HG03060 (cell line): ENCODE data around the gene IMMP2L.

Source experiments
- ATAC-seq: cut with Tn5 transposase; IDR thresholded peaks from one replicate; pipeline ENCODE4 v1.9.1; 2021; ENCODE audit warnings: low read depth, moderate number of reproducible peaks; ENCODE audit not compliant: unreplicated experiment

Gene IMMP2L

DNA sequence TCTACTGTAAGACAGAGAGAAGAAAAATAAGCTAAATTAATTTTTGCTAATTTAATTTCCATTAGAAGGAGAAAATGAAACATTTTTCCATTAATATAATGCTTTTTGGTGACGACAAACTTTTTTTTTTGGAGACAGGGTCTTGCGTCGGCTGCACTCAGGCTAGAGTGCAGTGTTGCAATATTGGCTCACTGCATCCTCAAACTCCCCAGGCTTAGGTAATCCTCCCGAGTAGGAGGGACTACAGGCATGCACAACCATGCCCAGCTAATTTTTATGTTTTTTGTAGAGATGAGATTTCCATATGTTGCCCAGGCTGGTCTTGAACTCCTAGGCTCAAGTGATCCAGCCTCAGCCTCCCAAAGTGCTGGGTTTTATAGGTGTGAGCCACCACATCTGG lies 701.1 kb downstream of the IMMP2L start:
- ATAC-seq, result no peak

DNA sequence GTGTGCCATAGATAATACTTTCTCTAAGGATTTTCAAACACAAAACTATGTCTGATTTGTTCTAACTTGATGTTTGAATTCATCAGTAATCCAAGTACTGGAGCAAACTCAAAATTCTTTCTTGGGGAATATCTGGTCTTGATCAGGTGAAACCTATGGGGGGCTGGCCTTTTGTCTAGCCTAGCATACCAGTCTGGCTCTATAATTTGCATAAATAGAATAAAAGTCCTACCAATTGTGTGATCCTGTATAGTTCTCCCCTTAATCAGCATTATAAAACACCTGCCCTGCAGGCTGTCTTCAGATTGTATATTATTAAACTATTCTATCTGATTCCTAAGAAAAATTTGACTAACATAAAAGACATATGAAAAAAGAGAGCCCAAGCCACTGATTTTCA lies 705.2 kb downstream of the IMMP2L start:
- no peak for ATAC-seq

DNA sequence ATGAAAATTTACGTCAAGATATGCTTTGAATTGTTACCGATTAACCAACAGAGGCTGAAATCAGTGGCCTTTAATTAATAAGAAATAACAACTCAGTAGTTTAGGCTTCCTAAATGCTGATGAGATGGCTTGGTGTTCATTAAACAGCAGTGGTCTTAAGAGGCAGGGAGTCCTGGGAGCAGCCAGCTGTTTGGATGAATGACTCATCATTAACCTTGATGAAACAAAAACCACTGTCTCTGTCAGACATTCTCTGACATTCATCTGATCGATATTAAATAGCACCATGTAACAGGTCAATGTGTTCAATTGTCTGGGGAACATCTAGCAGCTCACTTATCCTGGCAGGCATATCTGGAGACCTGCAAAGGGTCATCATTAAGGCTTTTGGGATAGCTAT lies 705.6 kb downstream of the IMMP2L start:
- ATAC-seq, result no peak

DNA sequence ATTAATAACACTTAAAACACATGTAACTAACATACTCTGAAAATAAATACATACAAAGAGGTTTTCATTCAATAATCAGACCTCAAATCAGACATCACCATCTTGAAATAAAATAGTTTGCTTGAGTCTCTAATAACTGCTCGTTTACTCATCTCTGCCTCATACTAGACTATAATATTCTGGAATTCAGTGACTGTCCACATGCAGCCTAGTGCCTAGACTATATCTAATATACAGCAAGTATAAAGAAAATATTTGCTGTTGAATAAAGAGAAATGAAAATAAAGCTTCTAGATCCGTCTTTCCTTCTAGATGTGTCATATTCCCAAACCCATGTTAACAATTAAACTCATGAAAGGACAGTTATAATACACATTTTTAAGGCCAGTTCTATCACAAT lies 707.6 kb downstream of the IMMP2L start:
- ATAC-seq, result no peak

DNA sequence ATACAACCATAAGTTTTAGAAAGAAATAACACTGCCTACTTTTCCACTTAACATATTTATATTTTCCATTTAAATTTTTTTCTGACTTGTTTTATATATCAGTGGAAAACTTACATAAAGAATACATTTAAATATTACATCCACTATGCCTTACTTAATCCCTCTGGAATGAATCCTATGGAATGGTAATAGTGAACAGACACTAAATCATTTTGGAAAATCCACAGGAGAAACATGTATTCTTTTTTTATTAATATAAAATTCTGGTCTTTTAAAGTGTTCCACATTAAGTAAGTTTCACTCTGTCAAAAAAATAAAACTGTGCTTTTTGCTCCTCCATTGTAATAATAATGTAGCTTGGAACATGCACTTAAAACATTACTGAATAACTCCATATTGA lies 708.1 kb downstream of the IMMP2L start:
- no peak for ATAC-seq

DNA sequence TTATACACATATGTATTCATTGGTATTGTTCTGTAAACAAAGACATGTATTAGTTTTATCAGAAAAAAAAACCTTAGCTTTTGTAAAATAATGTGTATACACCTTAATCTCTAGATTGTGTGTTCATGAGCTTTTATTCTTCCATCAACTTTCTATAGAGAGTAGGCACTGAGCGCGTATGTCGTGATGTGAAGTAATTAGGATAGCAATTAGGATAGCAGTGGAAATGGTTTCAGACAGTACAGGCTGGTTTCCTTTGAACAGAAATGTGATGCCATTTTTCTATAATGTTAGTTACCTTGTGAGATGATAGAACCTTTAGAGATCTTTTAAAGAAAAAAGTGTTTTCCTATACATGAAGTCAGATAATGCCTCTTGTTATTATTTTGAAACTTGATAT lies 709.0 kb downstream of the IMMP2L start:
- no peak for ATAC-seq

DNA sequence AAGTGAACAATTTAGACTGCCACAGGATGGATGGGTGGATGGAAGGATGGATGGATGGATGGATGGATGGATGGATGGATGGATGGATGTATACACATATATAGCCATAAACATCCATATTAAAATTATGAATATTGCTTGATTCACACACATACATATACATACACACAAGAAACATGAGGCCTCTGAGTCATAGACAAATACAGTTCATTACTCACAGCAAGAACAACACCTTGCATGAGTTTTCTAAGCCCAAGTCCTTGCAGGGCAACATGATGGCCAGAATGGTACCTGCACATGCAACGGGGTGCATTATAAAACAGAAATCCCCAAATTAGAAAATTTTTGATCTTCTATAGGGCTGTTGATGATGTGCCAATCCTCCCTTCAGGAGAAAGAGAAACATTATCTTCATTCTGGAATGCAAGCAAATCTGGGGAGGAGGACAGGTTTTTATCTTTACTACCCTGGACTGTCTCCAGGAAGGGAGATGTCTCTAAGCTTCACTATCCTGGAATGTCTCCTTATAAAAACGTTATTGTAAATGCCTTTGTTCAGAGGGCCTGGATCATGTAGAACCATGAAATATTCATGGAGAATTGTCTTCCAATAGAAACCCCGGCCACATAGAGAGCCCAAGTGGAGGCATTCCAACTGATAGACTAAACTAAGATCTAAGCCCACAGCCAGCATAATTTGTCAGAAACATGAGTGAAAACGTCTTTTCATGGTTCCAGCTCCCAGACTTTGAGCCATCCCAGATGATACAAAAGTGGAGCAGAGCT lies 709.9 kb downstream of the IMMP2L start:
- no peak for ATAC-seq

DNA sequence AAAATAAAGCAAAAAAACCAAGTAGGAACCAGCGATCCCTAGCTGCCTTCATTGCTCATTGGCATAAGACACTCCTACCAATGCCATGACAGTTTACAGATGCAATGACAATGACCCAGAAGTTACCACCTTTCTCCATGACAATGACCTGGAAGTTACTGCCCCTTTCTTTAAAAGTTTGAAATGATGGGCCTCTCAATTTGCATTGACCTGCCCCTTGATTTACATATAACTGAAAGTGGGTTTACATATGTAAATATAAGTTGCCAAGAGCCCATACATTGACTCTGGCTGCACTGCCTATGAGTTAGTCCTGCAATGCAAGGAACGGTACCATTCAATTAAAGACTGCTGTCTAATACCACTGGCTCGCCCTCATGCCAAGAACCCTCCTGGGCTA lies 712.1 kb downstream of the IMMP2L start:
- no peak for ATAC-seq

DNA sequence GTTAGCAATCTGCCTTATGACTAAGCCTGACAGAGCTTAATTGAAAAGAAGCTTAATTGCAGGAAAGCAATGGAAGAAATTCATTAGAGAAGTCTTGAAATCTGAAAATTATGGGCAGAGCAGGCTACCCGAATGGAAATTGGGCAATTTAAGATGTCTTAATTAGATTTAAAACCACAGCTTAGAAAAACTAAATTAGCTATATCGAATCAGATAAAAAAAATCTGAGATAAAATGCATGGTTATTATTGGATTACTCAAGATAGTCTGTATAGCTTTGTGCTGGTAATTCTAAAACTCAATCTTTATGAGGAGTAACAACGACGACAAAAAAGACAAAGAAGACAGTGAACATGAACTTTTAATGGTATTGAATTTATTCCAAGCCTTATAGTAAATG lies 719.5 kb downstream of the IMMP2L start:
- no peak for ATAC-seq

DNA sequence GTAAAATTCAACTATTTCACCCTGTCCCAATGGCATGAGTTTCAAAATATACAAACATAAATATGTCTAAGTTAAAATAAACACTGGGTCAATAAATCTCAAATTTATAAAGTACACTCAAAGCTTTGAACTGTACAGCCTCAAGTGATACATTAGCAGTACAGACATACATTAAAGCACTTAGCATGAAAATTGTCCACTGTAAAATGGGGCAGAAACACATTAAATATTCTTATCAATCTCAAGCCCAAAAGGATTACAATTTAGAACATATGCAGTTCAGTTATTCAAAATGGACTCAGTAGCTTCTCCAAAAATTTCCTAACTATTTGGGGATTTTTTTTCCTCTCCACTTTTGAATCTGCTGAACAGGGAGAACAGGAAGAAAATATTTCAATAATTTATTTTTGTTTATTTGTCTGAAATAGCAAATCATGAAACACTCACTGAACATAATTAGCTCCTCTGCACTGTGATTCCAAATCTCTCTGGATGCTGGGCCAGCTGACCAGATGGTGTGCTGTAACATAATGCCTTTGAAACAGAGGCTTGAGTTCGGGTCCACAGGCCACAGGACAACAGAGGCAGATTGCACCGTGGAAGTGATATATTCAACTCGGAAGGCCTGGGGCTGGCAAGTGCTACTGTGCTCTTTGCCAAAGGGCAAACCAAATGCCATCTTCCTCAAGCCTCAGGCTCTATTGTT lies 720.3 kb downstream of the IMMP2L start:
- ATAC-seq, result no peak

DNA sequence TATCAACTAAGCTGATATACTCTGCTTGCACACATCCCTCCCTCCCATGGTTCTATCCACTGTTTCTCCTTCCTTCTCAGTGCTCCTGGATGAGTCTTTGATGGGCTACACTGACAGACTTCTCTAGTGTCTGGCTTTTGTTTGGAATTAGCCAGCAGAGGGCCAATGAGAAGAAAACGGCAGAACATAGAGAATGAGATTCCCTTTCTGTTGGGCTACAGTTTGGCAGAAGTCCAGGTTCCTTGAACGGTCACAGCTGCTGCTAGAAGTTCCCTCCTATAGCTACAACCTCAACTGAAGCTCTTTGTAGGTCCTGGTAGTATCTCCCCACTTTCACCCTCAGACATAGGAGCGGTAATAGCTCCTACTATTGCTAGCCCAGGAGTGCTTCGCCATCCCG lies 722.4 kb downstream of the IMMP2L start:
- no peak for ATAC-seq

DNA sequence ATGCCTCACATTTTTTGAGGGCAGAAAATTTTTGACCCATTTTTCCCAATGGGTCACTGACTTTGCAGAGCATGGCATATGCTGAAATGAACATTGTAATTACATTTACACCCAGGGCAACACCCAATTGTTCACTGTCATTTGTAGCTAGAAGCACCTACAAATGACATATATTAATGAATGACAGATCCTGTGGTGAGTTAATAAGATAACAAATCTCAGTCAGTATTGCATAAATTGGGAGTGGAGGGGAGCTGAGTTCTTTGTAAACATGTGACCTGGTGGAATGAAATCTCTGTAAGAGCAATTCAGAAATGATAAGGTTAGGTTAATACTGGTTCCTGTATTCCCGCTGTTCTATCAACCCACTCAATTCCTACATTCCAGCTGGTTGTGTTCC lies 726.4 kb downstream of the IMMP2L start:
- ATAC-seq, result no peak

DNA sequence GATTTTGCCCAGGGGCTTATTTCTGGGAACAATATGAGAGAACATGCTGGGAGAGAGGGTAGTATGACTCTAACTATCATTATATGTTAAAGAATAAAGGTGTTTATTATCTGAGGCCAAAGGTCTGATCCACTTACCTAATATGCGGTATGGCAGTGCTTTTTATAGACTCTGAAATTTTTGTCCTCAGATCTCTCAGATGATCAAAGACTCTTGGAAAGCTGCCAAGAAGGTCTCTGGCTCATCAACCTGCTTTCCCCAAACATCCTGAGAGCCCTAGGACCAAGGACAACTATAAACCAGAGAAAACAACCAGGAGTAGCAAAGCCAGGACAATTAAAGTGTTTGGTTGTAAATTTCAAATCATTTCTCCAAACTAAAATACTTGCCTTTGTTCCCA lies 727.1 kb downstream of the IMMP2L start:
- ATAC-seq, result no peak

DNA sequence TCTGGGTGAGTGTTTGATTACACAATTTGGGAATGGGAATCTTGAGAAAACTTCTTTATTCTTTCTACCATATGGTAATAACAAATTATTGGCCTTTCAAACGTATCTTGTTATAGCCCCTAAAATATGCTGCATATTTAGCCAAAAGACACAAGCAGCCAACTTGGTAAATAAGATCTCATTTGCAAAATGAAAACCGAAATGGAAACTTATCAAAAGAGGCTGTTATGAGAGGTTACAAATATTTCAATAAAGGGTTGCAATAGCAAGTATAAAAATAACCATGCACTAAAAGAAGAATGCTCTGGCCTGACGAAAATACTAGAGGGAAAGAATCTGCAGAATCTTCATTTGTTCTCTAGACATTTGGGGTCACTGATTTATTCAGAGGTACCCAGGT lies 730.9 kb downstream of the IMMP2L start:
- no peak for ATAC-seq

DNA sequence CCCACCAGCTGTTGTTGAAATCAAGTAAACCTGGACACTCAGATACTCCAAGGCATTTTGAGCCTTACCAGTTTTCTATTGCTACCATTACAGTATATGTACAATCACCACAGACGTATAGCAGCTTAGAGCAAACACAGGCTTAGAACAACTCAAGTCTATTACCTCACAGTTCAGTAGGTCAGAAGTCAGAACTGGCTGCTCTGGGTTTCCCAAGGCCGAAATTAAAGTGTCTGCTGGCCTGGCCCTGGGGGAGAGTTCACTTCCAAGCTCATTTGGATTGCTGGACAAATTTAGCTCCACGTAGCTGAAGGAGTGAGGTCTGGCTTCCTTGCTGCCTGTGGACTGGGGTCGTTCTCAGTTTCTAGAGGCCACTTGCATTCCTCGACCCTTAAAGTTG lies 731.5 kb downstream of the IMMP2L start:
- no peak for ATAC-seq

DNA sequence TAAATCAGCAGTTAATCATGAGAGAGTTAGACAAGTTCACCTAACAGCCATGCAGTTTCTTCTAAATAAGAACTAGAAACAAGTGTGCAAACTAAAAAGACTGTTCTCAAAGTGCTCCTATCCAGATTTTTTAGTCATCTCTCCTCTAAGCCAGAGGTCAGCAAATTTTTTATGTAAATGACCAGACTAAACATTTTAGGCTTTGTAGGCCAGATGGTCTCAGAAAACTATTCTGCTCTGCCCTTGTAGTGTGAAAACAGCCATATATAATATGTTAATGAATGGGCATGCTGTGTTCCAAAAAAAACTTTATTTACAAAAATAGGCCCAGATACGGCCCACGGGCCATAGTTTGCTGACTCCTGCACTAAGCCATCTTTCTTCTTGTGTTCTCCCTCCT lies 734.4 kb downstream of the IMMP2L start:
- ATAC-seq, result no peak

DNA sequence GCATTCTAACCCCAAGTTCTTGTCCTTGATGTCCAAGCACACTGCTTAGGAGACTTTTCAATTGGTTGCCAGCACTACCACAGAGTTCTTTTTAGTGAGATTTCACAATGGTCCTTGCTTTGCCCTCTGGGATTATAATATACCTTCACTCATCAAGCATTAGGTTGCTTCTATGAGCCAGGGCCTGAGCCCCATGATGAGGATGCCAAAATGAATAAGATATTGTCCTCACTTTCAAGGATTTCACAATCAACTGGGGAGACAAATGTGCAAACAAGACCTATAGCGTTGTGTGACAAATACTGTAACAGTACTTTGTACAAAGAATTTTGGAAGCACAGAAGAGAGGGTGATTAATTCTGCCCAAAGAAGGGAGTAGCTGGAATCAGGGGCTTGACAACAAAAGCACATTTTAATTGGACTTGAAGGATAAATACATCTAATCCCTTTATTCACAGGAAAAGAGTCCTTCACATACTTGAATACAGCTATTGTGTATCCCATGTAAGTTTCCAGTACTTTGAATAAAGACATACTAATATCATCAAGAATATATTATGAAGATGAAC lies 734.9 kb downstream of the IMMP2L start:
- no peak for ATAC-seq

DNA sequence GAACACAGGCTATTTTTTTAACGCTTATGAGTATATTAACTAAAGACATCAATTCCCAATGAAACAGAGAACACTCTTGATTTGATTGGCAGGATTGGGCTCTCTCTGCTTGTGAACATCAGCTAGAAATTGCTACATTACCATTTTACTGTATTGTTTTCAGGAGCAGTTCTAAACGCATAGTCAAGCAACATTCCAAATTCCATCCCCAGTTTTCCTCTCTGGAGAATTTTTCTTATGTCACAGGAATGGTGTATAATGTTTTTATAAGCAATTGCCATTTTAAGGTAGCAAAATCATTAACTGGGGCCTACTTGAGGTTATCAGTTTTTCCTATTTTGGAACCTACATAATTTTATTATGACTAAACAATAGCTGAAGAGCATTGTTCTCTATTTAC lies 748.3 kb downstream of the IMMP2L start:
- ATAC-seq, result no peak

DNA sequence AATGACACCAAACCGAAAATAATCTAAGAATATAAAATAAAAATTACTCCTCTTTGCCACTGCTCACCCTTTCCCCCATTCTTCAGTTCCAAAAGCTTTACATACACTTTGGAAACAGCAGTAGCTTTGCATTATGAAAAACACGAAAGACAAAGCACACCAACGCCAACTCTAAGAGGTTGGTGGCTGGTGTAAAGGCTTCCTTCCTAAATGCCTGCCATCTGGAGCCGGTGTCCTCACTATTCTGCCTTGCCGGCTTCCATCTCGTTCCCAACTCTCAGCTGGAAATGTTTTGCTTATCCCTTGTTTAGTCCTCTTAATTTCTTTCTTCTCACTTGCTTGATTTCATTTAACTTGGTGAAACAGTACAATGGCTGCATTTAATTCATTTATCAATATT lies 752.5 kb downstream of the IMMP2L start:
- no peak for ATAC-seq

DNA sequence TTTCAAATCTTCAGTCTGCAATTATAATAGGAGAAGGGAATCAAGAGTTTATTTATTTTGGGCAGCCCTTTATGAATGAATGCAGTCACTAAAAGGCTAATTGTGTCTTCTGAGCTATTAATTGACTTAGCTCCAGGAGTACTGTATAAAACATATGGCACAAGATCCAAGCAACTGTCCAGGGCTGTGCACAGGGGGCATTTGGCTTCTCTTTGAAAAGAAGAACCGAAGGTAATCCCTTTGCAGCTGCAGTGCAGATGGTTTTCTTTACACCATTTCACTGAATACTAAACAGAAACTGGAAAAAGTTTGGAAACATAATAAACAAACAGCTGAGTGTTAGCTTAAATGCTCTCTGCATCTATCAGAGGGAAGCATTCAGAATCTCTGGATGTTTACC lies 753.9 kb downstream of the IMMP2L start:
- ATAC-seq, result no peak

DNA sequence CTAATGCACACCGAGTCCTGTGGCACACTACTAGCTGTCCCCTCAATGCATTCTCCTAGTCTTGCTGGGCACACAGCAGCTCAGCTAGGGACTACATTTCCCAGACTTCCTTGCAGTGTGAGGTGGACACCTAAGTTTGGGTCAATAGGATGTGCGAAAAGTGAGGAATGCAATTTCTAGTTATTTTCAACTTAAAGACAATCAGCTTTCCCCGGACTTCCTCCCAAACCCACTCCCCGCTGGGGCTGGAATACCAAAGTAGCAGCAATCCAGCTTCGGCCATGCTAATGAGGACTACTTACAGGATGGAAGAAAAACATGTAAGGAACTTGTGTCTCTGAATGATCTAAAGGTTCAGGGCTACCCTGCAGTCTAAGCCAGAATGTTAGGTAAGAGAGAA lies 757.8 kb downstream of the IMMP2L start:
- ATAC-seq, result no peak

DNA sequence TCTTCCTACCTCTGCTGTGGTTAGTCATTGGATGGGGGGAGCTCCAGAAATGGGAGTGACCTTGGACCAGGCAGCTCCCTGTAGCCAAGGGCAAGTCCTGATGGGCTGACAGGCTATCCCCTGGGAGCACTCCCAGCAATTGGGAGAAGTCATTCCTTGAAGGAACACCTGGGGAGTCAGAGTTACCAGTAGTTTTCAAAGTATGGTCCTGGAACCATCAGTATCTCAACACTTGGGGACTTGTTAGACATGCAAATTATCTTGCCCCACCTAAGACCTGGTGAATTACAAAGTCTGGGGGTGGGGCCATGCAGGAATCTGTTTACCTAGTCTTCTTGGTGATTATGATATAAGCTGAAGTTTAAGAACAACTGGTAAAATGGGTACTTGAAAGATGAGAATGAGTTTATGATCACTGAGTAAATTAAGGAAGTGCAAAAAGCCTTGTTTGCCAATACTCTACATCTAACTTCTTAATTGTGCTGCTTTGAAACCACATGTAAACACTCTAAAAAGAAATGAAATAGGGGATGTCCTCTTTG lies 758.6 kb downstream of the IMMP2L start:
- no peak for ATAC-seq
